Vagina (tissue), 2 donors: Measurements from ENCODE around the gene OLFML2A.

Experiments
- POLR2A ChIP-seq, 2 donors: fragments of 450-650 bp; IDR thresholded peaks; one replicate each; pipeline ENCODE4 v1.6.1; 2017; ENCODE audit warnings: antibody characterized with exemption in 2 of 2, mild to moderate bottlenecking in 2 of 2, moderate library complexity in 2 of 2
- POLR2AphosphoS5 ChIP-seq, 2 donors: sonication (generic); formaldehyde crosslinking; IDR thresholded peaks; one replicate each; pipeline ENCODE4 v1.9.0; 2017; ENCODE audit warnings: antibody characterized with exemption in 2 of 2, mild to moderate bottlenecking in 2 of 2, low read depth in 1 of 2; ENCODE audit not compliant: insufficient read depth in 1 of 2
- TF ChIP-seq, protein P1 (sequence below), 3 experiments: fragments of 450-650 bp in 2 of 3; fragments of 200-600 bp in 1 of 3; sonication (generic) in 1 of 3; IDR thresholded peaks; one replicate each; pipeline ENCODE4 v1.5.1; 2017 to 2019; ENCODE audit warnings: antibody characterized with exemption in 3 of 3, mild to moderate bottlenecking in 2 of 3, moderate library complexity in 2 of 3

- TF ChIP-seq POLR2AphosphoS5 (IDR thresholded peaks at IDR 0.05; ENCODE audit: insufficient read depth in 1 of 2, low read depth in 1 of 2) (no peak), POLR2A (IDR thresholded peaks at IDR 0.05) (no peak)
- TF ChIP-seq, protein P1, sequence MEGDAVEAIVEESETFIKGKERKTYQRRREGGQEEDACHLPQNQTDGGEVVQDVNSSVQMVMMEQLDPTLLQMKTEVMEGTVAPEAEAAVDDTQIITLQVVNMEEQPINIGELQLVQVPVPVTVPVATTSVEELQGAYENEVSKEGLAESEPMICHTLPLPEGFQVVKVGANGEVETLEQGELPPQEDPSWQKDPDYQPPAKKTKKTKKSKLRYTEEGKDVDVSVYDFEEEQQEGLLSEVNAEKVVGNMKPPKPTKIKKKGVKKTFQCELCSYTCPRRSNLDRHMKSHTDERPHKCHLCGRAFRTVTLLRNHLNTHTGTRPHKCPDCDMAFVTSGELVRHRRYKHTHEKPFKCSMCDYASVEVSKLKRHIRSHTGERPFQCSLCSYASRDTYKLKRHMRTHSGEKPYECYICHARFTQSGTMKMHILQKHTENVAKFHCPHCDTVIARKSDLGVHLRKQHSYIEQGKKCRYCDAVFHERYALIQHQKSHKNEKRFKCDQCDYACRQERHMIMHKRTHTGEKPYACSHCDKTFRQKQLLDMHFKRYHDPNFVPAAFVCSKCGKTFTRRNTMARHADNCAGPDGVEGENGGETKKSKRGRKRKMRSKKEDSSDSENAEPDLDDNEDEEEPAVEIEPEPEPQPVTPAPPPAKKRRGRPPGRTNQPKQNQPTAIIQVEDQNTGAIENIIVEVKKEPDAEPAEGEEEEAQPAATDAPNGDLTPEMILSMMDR (IDR thresholded peaks at IDR 0.05), result no peak
Observed at GRCh38 chr9:124782661-124783574, 6.0 kb downstream of the OLFML2A start.
